Skeletal muscle tissue (tissue), 4 donors: ENCODE measurements around the gene LGALS7. TPM values are rescaled to one million over a fixed set of nuclear protein-coding genes. Genes with fewer than 3 reads are reported as not detected.
A peak's percentile ranks its signal among the peaks of the same experiment; 100 is the strongest.
"Not testable (repeated sequence)": the region's sequence is repeated elsewhere in the genome, so short reads cannot be mapped to it uniquely, and the experiment has no call there.

Experiments used
- H3K27ac ChIP-seq: one replicate; pipeline ENCODE4 v1.7.0; 2013; ENCODE audit warnings: mild to moderate bottlenecking, low read depth, low read length, inconsistent platforms
- H3K27me3 ChIP-seq, 3 donors: one replicate each; pipeline ENCODE4 v1.7.0; 2013; ENCODE audit warnings: low read length in 3 of 3; ENCODE audit not compliant: control insufficient read depth in 3 of 3, insufficient read depth in 3 of 3
- H3K36me3 ChIP-seq, 3 donors: one replicate each; pipeline ENCODE4 v1.7.0; 2013; ENCODE audit warnings: low read length in 3 of 3; ENCODE audit not compliant: control insufficient read depth in 3 of 3, insufficient read depth in 3 of 3
- H3K4me1 ChIP-seq, 3 donors: one replicate each; pipeline ENCODE4 v1.7.0; 2013; ENCODE audit warnings: low read length in 3 of 3, mild to moderate bottlenecking in 3 of 3; ENCODE audit not compliant: control insufficient read depth in 3 of 3, insufficient read depth in 3 of 3
- H3K4me3 ChIP-seq, 3 donors: one replicate each; pipeline ENCODE4 v1.7.0; 2013; ENCODE audit warnings: low read length in 3 of 3
- H3K9ac ChIP-seq, 3 donors: one replicate each; pipeline ENCODE4 v1.7.0; 2013; ENCODE audit warnings: low read length in 3 of 3, mild to moderate bottlenecking in 3 of 3, moderate library complexity in 2 of 3, low read depth in 1 of 3
- H3K9me3 ChIP-seq, 3 donors: one replicate each; pipeline ENCODE4 v1.7.0; 2013; ENCODE audit warnings: low read length in 3 of 3; ENCODE audit not compliant: control insufficient read depth in 3 of 3
- total RNA-seq: library from RNA; depleted of rRNA; stranded (reverse); fragments of >200 nt; gene quantifications from one replicate; pipeline ENCODE4 v1.2.3, GENCODE V29; 2014
- donor health status: Osteomylitis.

Gene LGALS7
- total RNA-seq, 1 donor from 2014 or later: 1.0 TPM

GRCh38 chr19:38774181-38774950, 1.0 kb upstream of the LGALS7 start:
- H3K9ac ChIP-seq: no peak overlapping the region
- no peak overlapping the region for H3K4me3 ChIP-seq
- no peaks in the 10 kb centered on the region for H3K9me3 ChIP-seq
- H3K36me3 ChIP-seq: no peaks in the 10 kb centered on the region
- H3K27me3 ChIP-seq: peaks cover 0 to 3% (median 0%) of the 10 kb centered on the region in 3 donors
- H3K27ac ChIP-seq: no peak overlapping the region
- H3K4me1 ChIP-seq: peaks cover 0 to 7% (median 2%) of the 10 kb centered on the region in 3 donors

DNA sequence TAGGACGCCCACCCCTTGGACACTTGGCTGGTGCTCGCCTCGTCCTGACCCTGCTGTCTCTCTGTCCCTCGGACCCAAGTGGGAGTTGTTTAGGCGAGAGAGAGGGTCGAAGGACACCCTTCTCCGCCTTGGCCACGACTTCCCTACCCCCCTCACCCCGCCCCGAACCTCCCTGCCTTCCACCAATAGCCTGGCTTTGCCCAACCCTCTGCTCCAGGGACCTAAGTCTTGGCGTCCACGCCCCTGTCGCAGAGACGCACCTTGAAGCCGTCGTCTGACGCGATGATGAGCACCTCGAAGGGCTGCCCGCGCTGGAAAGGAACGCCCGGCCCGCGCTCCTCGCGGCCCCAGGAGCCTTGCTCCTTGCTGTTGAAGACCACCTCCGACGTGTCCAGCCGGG, 1.7 kb downstream of the LGALS7 start:
- not testable (repeated sequence) for H3K36me3 ChIP-seq, H3K9me3 ChIP-seq, H3K27ac ChIP-seq, H3K9ac ChIP-seq, H3K4me3 ChIP-seq, H3K27me3 ChIP-seq, H3K4me1 ChIP-seq

GRCh38 chr19:38770949-38771275, 2.4 kb downstream of the LGALS7 start:
- not testable (repeated sequence) for H3K9me3 ChIP-seq, H3K4me1 ChIP-seq, H3K27me3 ChIP-seq, H3K27ac ChIP-seq, H3K36me3 ChIP-seq, H3K9ac ChIP-seq, H3K4me3 ChIP-seq

- H3K27ac ChIP-seq, H3K9ac ChIP-seq, H3K4me3 ChIP-seq, H3K4me1 ChIP-seq, H3K9me3 ChIP-seq, H3K36me3 ChIP-seq, H3K27me3 ChIP-seq: not testable (repeated sequence)
Observed at GRCh38 chr19:38770228-38770948, 2.9 kb downstream of the LGALS7 start.

DNA sequence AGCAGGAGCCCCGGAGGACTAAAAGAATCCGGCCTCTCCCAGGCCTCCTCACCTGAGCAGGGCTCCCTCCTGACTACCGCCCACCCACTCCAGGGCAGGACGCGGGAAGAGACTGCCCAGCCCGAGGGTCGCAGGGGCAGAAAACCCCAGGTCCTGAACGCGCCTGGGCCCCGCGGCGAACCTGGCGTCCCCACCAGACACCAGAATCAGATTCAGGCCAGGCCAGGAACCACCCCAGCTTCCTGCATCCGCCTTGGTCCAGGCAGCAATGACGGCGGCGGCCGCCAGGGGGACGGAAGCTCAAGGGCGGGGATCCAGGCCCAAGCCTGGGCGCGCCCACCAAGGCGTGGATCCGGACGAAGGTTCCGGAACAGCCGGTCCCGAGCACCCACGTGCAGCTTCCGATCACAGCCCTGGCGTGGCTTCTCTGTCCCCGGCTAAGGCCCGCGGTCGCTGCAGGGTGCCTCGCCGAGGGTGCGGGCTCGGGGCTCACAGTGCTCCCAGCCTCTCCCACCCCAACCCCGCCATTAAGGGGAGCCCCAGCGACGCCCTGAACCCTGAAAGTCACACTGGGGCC, 3.6 kb downstream of the LGALS7 start:
- Histone ChIP-seq H3K4me3 (peak overlapping the region in 2 of 3 donors; percentile 14 to 52), H3K27me3 (no peaks in the 10 kb centered on the region), H3K9me3 (no peaks in the 10 kb centered on the region), H3K36me3 (no peaks in the 10 kb centered on the region), H3K9ac (peak overlapping the region in 1 of 3 donors; percentile 62), H3K27ac (no peak overlapping the region), H3K4me1 (peaks cover 0 to 7% (median 2%) of the 10 kb centered on the region in 3 donors)

DNA sequence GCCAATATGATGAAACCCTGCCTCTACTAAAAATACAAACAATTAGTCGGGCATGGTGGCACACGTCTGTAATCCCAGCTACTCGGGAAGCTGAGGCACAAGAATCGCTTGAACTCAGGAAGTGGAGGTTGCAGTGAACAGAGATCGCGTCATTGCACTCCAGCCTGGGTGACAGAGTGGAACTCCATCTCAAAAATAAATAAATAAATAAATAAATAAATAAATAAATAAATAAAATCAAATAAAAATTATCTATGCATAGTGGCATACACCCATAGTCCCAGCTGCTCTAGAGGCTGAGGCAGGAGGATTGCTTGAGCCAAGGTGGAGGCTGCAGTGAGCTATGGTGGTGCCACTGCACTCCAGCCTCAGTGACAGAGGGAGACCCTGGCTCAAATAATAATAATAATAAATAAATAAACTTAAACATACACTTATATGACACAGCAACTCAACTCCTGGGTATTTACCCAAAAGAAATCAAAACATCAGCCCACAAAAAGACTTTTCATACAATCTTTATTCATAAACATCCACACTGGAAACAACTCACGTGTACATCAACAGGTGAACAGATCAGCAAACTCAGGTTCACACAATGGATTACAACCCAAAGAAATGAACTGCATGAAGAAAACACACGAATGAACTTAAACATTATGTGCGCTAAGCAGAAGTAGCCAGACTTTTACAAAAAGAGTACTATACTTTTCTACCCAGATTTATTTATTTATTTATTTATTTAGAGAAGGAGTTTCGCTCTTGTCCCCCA, 6.9 kb downstream of the LGALS7 start:
- Histone ChIP-seq H3K36me3 (no peaks in the 10 kb centered on the region), H3K4me1 (peaks cover 0 to 7% (median 2%) of the 10 kb centered on the region in 3 donors), H3K9me3 (no peaks in the 10 kb centered on the region), H3K9ac (no peak overlapping the region), H3K27me3 (no peaks in the 10 kb centered on the region), H3K27ac (no peak overlapping the region), H3K4me3 (no peak overlapping the region)

- no peak overlapping the region for H3K9ac ChIP-seq
- H3K36me3 ChIP-seq: no peaks in the 10 kb centered on the region
- H3K9me3 ChIP-seq: no peaks in the 10 kb centered on the region
- peaks cover 0 to 7% (median 2%) of the 10 kb centered on the region in 3 donors for H3K4me1 ChIP-seq
- H3K4me3 ChIP-seq: no peak overlapping the region
- H3K27me3 ChIP-seq: no peaks in the 10 kb centered on the region
- H3K27ac ChIP-seq: no peak overlapping the region
Observed at GRCh38 chr19:38765214-38765613, 8.1 kb downstream of the LGALS7 start.

- H3K4me1 ChIP-seq: no peaks in the 10 kb centered on the region
- no peak overlapping the region for H3K27ac ChIP-seq
Observed at GRCh38 chr19:38763795-38764220, 9.5 kb downstream of the LGALS7 start.

GRCh38 chr19:38761884-38762389, 11.4 kb downstream of the LGALS7 start:
- H3K9ac ChIP-seq, H3K36me3 ChIP-seq, H3K9me3 ChIP-seq, H3K4me3 ChIP-seq, H3K27me3 ChIP-seq, H3K4me1 ChIP-seq, H3K27ac ChIP-seq: not testable (repeated sequence)

More at GRCh38 chr19:38763795-38764220, 9.5 kb downstream of the LGALS7 start:
- Histone ChIP-seq H3K9ac (no peak overlapping the region), H3K9me3 (no peaks in the 10 kb centered on the region), H3K4me3 (no peak overlapping the region), H3K36me3 (no peaks in the 10 kb centered on the region), H3K27me3 (no peaks in the 10 kb centered on the region)
